Prostate gland (tissue), 2 donors: Measurements from ENCODE around the gene ALKBH5. TPM values are rescaled to one million over a fixed set of nuclear protein-coding genes. Genes with fewer than 3 reads are reported as not detected.

Experiments used
- DNase-seq: peaks from one replicate; pipeline ENCODE4 v3.0.0-alpha.2; 2019; ENCODE audit warnings: low spot score
- H3K27ac ChIP-seq, 2 donors: fragments of 200-600 bp; sonication (generic); 2 replicates each; pipeline ENCODE4 v1.5.1; 2017 to 2019
- H3K27me3 ChIP-seq: fragments of 200-600 bp; sonication (generic); replicated peaks from 2 replicates; pipeline ENCODE4 v1.5.1; 2019; ENCODE audit not compliant: insufficient read depth
- H3K36me3 ChIP-seq, 2 donors: fragments of 200-600 bp; sonication (generic); 1 replicate in 1 of 2; 2 replicates in 1 of 2; pipeline versions ENCODE4 v1.5.1 to v1.8.1; 2017 to 2019
- H3K4me1 ChIP-seq: fragments of 200-600 bp; sonication (generic); replicated peaks from 2 replicates; pipeline ENCODE4 v1.5.1; 2019
- H3K4me3 ChIP-seq, 2 donors: fragments of 200-600 bp; sonication (generic); 2 replicates each; pipeline ENCODE4 v1.5.1; 2017 to 2019
- H3K9me3 ChIP-seq: fragments of 200-600 bp; sonication (generic); 2 replicates; pipeline ENCODE4 v1.5.1; 2017
- CTCF ChIP-seq, 4 experiments: fragments of 200-600 bp in 2 of 4; fragments of 450-650 bp in 2 of 4; sonication (generic) in 2 of 4; IDR thresholded peaks; 1 replicate in 3 of 4; 2 replicates in 1 of 4; pipeline ENCODE4 v1.5.1; 2016 to 2019; ENCODE audit warnings: antibody characterized with exemption in 4 of 4, mild to moderate bottlenecking in 2 of 4, moderate library complexity in 2 of 4
- POLR2A ChIP-seq: fragments of 450-650 bp; IDR thresholded peaks from one replicate; pipeline ENCODE4 v1.6.1; 2016; ENCODE audit warnings: antibody characterized with exemption, mild to moderate bottlenecking
- POLR2AphosphoS5 ChIP-seq: sonication (generic); formaldehyde crosslinking; IDR thresholded peaks from one replicate; pipeline ENCODE4 v1.6.1; 2017; ENCODE audit warnings: antibody characterized with exemption
- WGBS: methylation state at CpG from one replicate; pipeline ENCODE4 v1.1.5; 2018; 5-methylcytosine and 5-hydroxymethylcytosine counted together
- intact Hi-C: fragments of 100-400 bp; cut with DNase I; formaldehyde crosslinking; loops from one replicate; pipeline ENCODE4 v1.14.2; 2022
- total RNA-seq, 2 donors: library from RNA; depleted of rRNA; stranded (reverse); fragments of >200 nt; gene quantifications; one replicate each; pipeline ENCODE4 v1.1.0, GENCODE V29; 2016

ALKBH5 gene
- total RNA-seq, 2 donors from 2014 or later: 132 to 230 TPM

- WGBS: 88% methylated on average over 10 of the region's 10 CpGs
- no peaks in the 10 kb centered on the region for H3K27me3 ChIP-seq
- H3K9me3 ChIP-seq: no peaks in the 10 kb centered on the region
- no peaks in the 10 kb centered on the region for H3K36me3 ChIP-seq
- DNase-seq: no peak
- intact Hi-C loops: no loop called here
- no peak for TF ChIP-seq POLR2A
- TF ChIP-seq POLR2AphosphoS5: no peak
- TF ChIP-seq CTCF (IDR thresholded peaks at IDR 0.05): no peak
- no peak overlapping the region for H3K4me3 ChIP-seq
- H3K4me1 ChIP-seq: no peaks in the 10 kb centered on the region
- no peak overlapping the region for H3K27ac ChIP-seq
Observed at GRCh38 chr17:18156976-18157280, 26.7 kb upstream of the ALKBH5 start.

- peak overlapping the region in 1 of 2 donors; percentile 39 for H3K27ac ChIP-seq
- no peaks in the 10 kb centered on the region for H3K9me3 ChIP-seq
- TF ChIP-seq POLR2A (no peak), CTCF (IDR thresholded peaks at IDR 0.05) (no peak), POLR2AphosphoS5 (no peak)
- no peaks in the 10 kb centered on the region for H3K36me3 ChIP-seq
- no peak overlapping the region for H3K4me3 ChIP-seq
- H3K27me3 ChIP-seq: no peaks in the 10 kb centered on the region
- no peak for DNase-seq
- no peaks in the 10 kb centered on the region for H3K4me1 ChIP-seq
- 84% methylated on average over 22 of the region's 22 CpGs for WGBS
- intact Hi-C loops: no loop called here
Observed at GRCh38 chr17:18157354-18157985, 26.2 kb upstream of the ALKBH5 start.

GRCh38 chr17:18158022-18158600, 25.5 kb upstream of the ALKBH5 start:
- Histone ChIP-seq H3K4me3 (peak overlapping the region; percentile 30 to 41), H3K27me3 (no peaks in the 10 kb centered on the region), H3K9me3 (no peaks in the 10 kb centered on the region), H3K4me1 (no peaks in the 10 kb centered on the region), H3K27ac (peak overlapping the region; percentile 16 to 39), H3K36me3 (no peaks in the 10 kb centered on the region)
- 10% methylated on average over 17 of the region's 26 CpGs for WGBS
- intact Hi-C loops: no loop called here
- peak; percentile 93 for DNase-seq
- TF ChIP-seq POLR2AphosphoS5 (peak; percentile 61), CTCF (IDR thresholded peaks at IDR 0.05) (no peak), POLR2A (no peak)

GRCh38 chr17:18159551-18160120, 24.0 kb upstream of the ALKBH5 start:
- WGBS: 87% methylated on average over 3 of the region's 3 CpGs
- Histone ChIP-seq H3K9me3 (no peaks in the 10 kb centered on the region), H3K36me3 (no peaks in the 10 kb centered on the region), H3K27me3 (no peaks in the 10 kb centered on the region), H3K4me1 (no peaks in the 10 kb centered on the region), H3K4me3 (no peak overlapping the region), H3K27ac (no peak overlapping the region)
- intact Hi-C loops: no loop called here
- TF ChIP-seq POLR2AphosphoS5 (no peak), CTCF (IDR thresholded peaks at IDR 0.05) (no peak), POLR2A (no peak)
- DNase-seq: no peak
